K562 (cell line): ENCODE results near the gene UBE2L5. TPM values are rescaled to one million over a fixed set of nuclear protein-coding genes. Genes with fewer than 3 reads are reported as not detected.

Experiments used
- CEBPG ChIP-seq, 3 experiments: fragments of 200-800 bp in 1 of 3; sonication (Bioruptor generic) in 1 of 3; sonication (generic) in 1 of 3; formaldehyde crosslinking in 1 of 3; IDR thresholded peaks in 2 of 3; conservative IDR thresholded peaks in 1 of 3; 2 replicates each; pipeline versions ENCODE4 v1.6.1 to v1.8.0; 2016 to 2022; ENCODE audit warnings: missing compliant biosample characterization in 2 of 3, missing genetic modification characterization in 2 of 3, mild to moderate bottlenecking in 1 of 3, missing genetic modification reagents in 1 of 3
- CUX1 ChIP-seq: fragments of 200-800 bp; sonication (Bioruptor generic); IDR thresholded peaks from 2 replicates; pipeline ENCODE4 v1.6.1; 2016; ENCODE audit warnings: missing genetic modification characterization, missing compliant biosample characterization
- EGR1 ChIP-seq: fragments of 450-650 bp; conservative IDR thresholded peaks from 2 replicates; pipeline ENCODE4 v1.6.1; 2017; ENCODE audit warnings: mild to moderate bottlenecking
- ELF2 ChIP-seq: fragments of 250-450 bp; sonication (Bioruptor Pico); IDR thresholded peaks from 2 replicates; pipeline ENCODE4 v1.5.0; 2021; ENCODE audit warnings: mild to moderate bottlenecking
- FOXP4 ChIP-seq: sonication (generic); formaldehyde crosslinking; IDR thresholded peaks from 2 replicates; pipeline ENCODE4 v1.8.0; 2022; ENCODE audit warnings: mild to moderate bottlenecking, missing genetic modification reagents, borderline replicate concordance
- HDAC6 ChIP-seq: IDR thresholded peaks from 2 replicates; pipeline ENCODE4 v1.6.1; 2012; ENCODE audit warnings: low read depth, mild to moderate bottlenecking, control low read depth, inconsistent platforms, low read length, moderate library complexity
- KDM1A ChIP-seq, 2 experiments: fragments of 450-650 bp; IDR thresholded peaks; 2 replicates each; pipeline ENCODE4 v1.6.1; 2016; ENCODE audit warnings: mild to moderate bottlenecking in 2 of 2
- MAFF ChIP-seq: IDR thresholded peaks from 2 replicates; pipeline ENCODE4 v1.6.1; 2012; ENCODE audit warnings: low read length, improper control_type of control experiment
- NCOA2 ChIP-seq, 2 experiments: fragments of 450-650 bp; IDR thresholded peaks; 2 replicates each; pipeline ENCODE4 v1.6.1; 2018; ENCODE audit warnings: mild to moderate bottlenecking in 2 of 2, moderate library complexity in 1 of 2; ENCODE audit not compliant: partially characterized antibody in 2 of 2
- PHTF2 ChIP-seq: fragments of 250-450 bp; sonication (Bioruptor Pico); IDR thresholded peaks from 2 replicates; pipeline ENCODE4 v1.5.0; 2021; ENCODE audit warnings: mild to moderate bottlenecking
- POLR2AphosphoS2 ChIP-seq: IDR thresholded peaks from 2 replicates; pipeline ENCODE4 v1.6.1; 2012; ENCODE audit warnings: low read length, improper control_type of control experiment
- PPARD ChIP-seq: fragments of 250-450 bp; sonication (Bioruptor Pico); IDR thresholded peaks from 2 replicates; pipeline ENCODE4 v1.8.0; 2022; ENCODE audit warnings: inconsistent platforms, mild to moderate bottlenecking, moderate library complexity
- RBM25 ChIP-seq: fragments of 200-400 bp; formaldehyde crosslinking; IDR thresholded peaks from 2 replicates; pipeline ENCODE4 v1.6.1; 2018; ENCODE audit warnings: low read length, low read depth, moderate library complexity; ENCODE audit not compliant: severe bottlenecking
- RCOR1 ChIP-seq, 2 experiments: IDR thresholded peaks; 2 replicates each; pipeline ENCODE4 v1.6.1; 2012; ENCODE audit warnings: low read depth in 2 of 2, low read length in 2 of 2, borderline replicate concordance in 1 of 2, improper control_type of control experiment in 1 of 2
- SMARCA4 ChIP-seq: fragments of 450-650 bp; IDR thresholded peaks from 2 replicates; pipeline ENCODE4 v1.6.1; 2016
- SRSF7 ChIP-seq: fragments of 200-400 bp; formaldehyde crosslinking; optimal IDR thresholded peaks from 2 replicates; pipeline ENCODE3; 2017; ENCODE audit warnings: mild to moderate bottlenecking, low read depth, low read length
- ZBTB33 ChIP-seq: sonication (generic); formaldehyde crosslinking; IDR thresholded peaks from 2 replicates; pipeline ENCODE4 v1.8.1; 2023; ENCODE audit warnings: mild to moderate bottlenecking, missing genetic modification reagents
- ZFP1 ChIP-seq: fragments of 450-650 bp; formaldehyde crosslinking; IDR thresholded peaks from 2 replicates; pipeline ENCODE4 v1.4.0; 2020; ENCODE audit warnings: mild to moderate bottlenecking, mixed read lengths
- polyA plus RNA-seq, 8 experiments: library from polyadenylated mRNA; depleted of rRNA in 4 of 8; stranded (reverse) in 5 of 8; unstranded in 3 of 8; fragments of >200 nt; fragmentation: Nextera tagmentation in 2 of 8; fragmentation: Illumina TruSeq in 1 of 8; extraction: Ambion mirVana in 2 of 8; extraction: Trizol in 1 of 8; gene quantifications; 2 replicates each; pipeline versions ENCODE4 v1.2.1 to v1.2.3, GENCODE V29; 2011 to 2014; ENCODE audit warnings: inconsistent platforms in 1 of 8, missing spikeins in 1 of 8
- total RNA-seq, 7 experiments: library from RNA; depleted of rRNA in 6 of 7; stranded (reverse); fragments of >200 nt in 6 of 7; fragmentation: Illumina TruSeq in 2 of 7; extraction: Trizol in 2 of 7; gene quantifications; 2 replicates each; pipeline versions ENCODE4 v1.2.1 to v1.2.3, GENCODE V29; 2011 to 2021; ENCODE audit warnings: low replicate concordance in 1 of 7

Gene UBE2L5
- total and polyA plus RNA-seq, 9 of the 15 experiments (the other 6 are each of a cell fraction or from before 2014, with no cell fraction given) = 0.22 to 1.5 (median 0.86) TPM; not detected in 6

GRCh38 chr13:30421093-30422053 lies 920 bp upstream of the UBE2L5 start (continued):
- TF ChIP-seq FOXP4 (CRISPR knock-in tag) (no peak), EGR1 (peak; percentile 49; the same call in 1 of the 2 replicates), MAFF (no peak), SMARCA4 (no peak), NCOA2 (IDR thresholded peaks at IDR 0.05; ENCODE audit: partially characterized antibody in 2 of 2) (no peak), PHTF2 (CRISPR knock-in tag) (no peak), ZBTB33 (CRISPR knock-in tag) (no peak), HDAC6 (no peak), CUX1 (CRISPR knock-in tag) (no peak), CEBPG (CRISPR knock-in tag; IDR thresholded peaks at IDR 0.05) (no peak), CEBPG (tag; conservative IDR thresholded peaks at IDR 0.05 in 1 of 2, IDR thresholded peaks at IDR 0.05 in 1 of 2) (no peak), ZFP1 (CRISPR knock-in tag) (no peak), PPARD (CRISPR knock-in tag) (no peak), RBM25 (no peak), KDM1A (IDR thresholded peaks at IDR 0.05) (no peak), POLR2AphosphoS2 (no peak), ELF2 (0 out of 2 replicates have a peak, but pooled peaks have one; percentile 24), SRSF7 (no peak), RCOR1 (IDR thresholded peaks at IDR 0.05; ENCODE audit: borderline replicate concordance in 1 of 2, low read depth in 2 of 2, low read length in 2 of 2) (0 out of 4 replicates have a peak, but pooled peaks of 1 of the 2 experiments have one; percentile 16)
